Erythroblast (primary cell): ENCODE measurements around the gene FAM20A.

ENCODE experiments used
- GATA1 ChIP-seq: IDR thresholded peaks from 2 replicates; pipeline ENCODE4 v1.6.1; 2011; ENCODE audit warnings: low read depth, mild to moderate bottlenecking, control low read depth, low read length, moderate library complexity
- POLR2A ChIP-seq: IDR thresholded peaks from 2 replicates; pipeline ENCODE4 v1.6.1; 2011; ENCODE audit warnings: mild to moderate bottlenecking, low read length

DNA sequence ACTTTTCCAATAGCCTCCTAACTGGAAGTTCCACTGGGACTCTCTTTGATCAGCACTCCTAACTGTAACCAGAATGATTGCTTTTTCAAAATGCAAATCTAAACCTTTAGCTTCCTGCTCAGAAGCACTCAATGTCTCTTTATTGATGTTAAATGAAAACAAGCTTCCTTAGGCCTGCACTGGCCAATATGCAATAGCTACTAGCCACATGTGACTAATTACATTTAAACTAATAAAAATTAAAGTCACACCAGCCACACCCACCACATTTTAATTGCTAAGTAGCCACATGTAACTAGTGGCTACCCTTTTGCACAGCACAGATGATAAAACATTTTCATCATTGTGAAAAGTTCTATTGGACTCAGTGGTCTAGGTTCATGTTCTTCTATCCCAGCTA is 31.8 kb downstream of the FAM20A start:
- TF ChIP-seq POLR2A (no peak), GATA1 (no peak)
